NCI-H446 (cell line): ENCODE measurements around the gene MAFB.
A peak's percentile ranks its signal among the peaks of the same experiment; 100 is the strongest.

Experiments used
- DNase-seq, 2 experiments: peaks; one replicate each; lab custom pipeline; 2025; lab: John Stamatoyannopoulos, UW

MAFB gene

DNA sequence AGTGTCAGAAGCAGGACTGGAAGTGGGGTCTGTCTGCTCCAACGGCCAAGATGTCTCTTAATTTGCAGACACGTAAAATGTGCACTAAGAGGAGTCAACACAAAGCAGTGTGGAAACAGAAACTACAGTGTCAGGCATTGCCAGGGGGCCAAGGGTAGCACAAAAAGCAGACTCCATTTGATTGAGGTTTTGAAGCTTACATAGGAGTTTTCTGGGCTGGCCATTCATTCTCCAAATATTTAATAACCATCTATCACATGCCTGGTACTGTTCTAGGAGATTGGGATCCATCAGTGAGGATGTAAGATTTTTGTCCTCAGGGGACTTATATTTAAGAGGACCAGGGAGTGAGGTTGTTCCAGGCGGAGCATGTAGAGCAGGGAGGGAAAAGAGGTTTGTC lies 29.5 kb downstream of the MAFB start:
- DNase-seq: no peak

GRCh38 chr20:40658509-40658908 lies 30.5 kb downstream of the MAFB start:
- DNase-seq: no peak

- no peak for DNase-seq
Observed at GRCh38 chr20:40657526-40657925, 31.5 kb downstream of the MAFB start.

GRCh38 chr20:40655451-40655850 lies 33.6 kb downstream of the MAFB start:
- no peak for DNase-seq

- DNase-seq: peak in 1 of 2 experiments; percentile 33
Observed at GRCh38 chr20:40654876-40655275, 34.2 kb downstream of the MAFB start.

- no peak for DNase-seq
Observed at GRCh38 chr20:40652441-40652987, 36.5 kb downstream of the MAFB start.

DNA sequence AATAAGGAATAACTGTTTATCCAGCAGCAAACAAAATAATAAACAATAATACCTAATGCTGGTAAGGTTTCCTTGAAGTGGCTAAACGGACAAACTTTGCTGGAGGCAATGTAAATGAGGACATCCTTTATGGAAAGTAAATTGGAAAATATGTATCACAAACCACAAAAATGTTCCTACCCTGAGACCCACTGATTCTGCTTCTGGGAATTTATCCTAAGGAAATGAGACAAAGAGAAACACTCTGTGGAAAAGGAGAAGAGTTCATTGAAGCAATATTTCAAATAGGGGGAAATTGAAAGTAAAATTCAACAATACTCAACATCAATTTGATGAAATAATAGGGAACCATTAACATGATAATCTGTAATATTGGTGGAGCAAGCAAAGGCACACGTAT lies 37.9 kb downstream of the MAFB start:
- no peak for DNase-seq

GRCh38 chr20:40650707-40651106 lies 38.3 kb downstream of the MAFB start:
- DNase-seq: no peak

DNA sequence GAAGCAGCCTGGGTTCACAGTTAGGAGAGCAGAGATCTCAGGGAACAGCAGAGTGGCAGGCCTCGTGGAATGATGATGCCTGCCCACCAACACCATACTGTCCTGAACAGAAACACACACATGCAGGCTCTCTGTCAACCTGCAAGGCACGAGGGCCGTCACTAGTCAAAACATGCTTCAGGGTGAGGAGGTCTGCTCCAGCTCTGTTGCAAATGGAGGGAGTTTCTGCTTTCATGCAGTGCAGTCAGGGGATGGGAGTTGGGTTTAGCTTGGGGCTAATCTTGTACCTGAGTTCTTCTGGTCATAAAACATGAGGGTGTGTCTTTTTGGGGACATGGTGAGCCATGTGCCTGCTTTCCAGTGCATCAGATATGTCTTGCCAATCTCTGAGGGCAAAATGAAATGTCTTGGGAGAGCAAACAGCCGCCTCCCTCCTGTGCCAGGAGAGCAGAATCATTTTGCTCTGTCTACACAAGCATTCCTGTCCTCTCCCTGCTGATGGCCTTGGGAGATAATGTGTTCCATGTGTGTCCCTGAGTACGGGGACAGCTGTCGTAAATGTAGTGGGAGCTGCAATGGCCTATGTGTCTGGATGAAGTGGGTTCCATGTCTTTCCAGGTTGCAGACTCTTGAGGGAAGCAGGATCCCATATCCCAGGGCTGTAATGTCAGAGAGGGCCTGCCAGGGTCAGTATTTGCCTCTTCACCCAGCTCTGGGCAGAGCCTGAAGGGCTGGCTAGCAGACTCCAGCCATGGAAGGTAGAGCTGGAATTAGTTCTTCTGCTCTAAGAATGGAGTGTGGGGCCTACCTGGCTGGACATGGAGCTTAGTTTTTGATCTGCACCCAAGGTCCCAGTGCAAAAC lies 40.6 kb downstream of the MAFB start:
- DNase-seq: no peak

DNA sequence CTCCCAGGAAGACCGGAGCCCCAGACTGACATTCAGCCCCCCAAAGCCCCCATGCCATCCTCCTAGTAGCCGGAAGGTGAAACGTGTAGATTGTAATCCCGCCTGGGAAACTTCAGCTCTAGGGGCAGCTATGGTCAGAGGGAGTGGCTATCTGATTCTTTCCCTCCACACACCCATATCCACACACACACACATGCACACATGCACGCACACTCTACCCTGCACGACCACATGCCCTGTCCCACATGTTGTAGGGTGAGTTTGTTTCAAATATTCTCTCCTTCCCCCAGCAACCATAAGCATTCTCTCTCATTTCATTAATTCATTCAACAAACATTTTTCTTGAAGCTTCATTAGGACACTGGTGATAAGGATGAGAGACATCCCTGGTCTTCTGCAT lies 42.2 kb downstream of the MAFB start:
- DNase-seq: no peak

- peak; percentile 26 to 63 for DNase-seq
Observed at GRCh38 chr20:40646361-40646760, 42.7 kb downstream of the MAFB start.

DNA sequence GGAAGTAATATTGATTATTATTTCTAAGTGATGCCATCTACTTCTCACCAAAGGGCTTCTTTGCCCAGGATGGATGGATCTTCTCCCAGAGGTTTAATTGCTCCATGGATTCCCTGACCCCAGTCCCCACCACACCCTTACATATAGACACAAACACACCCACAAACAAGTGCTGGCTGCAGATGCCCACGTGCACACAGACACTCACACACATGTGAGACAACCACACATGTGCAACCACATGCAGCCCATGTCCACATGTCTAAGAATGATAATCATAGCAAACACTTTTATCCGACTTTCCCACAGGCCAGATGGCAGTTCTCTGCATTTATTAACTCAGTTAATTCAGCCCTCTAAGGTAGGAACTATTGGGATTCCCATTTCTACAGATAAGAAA lies 44.2 kb downstream of the MAFB start:
- no peak for DNase-seq

- DNase-seq: no peak
Observed at GRCh38 chr20:40643891-40644290, 45.1 kb downstream of the MAFB start.

GRCh38 chr20:40641809-40642208 lies 47.2 kb downstream of the MAFB start:
- DNase-seq: no peak

- no peak for DNase-seq
Observed at GRCh38 chr20:40641202-40641601, 47.8 kb downstream of the MAFB start.

DNA sequence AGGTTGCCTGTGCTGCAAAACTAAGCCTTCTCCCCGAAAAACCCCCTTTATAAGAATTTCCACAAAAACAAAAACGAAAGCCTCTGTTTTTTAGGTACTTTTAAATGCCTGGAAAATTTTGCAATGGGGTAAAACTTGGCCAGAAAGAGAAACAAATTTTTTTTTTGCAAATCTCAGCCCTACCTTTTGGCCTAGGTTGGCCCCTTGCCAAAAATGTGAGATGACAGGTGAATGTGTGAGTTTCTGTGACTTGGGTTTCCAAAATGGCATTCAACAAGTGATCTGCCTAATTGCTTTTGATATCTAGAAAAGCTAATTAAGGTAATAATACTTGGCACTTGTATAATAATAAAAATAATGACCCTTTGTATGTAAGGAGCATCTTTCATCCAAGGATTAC lies 48.4 kb downstream of the MAFB start:
- DNase-seq: no peak

DNA sequence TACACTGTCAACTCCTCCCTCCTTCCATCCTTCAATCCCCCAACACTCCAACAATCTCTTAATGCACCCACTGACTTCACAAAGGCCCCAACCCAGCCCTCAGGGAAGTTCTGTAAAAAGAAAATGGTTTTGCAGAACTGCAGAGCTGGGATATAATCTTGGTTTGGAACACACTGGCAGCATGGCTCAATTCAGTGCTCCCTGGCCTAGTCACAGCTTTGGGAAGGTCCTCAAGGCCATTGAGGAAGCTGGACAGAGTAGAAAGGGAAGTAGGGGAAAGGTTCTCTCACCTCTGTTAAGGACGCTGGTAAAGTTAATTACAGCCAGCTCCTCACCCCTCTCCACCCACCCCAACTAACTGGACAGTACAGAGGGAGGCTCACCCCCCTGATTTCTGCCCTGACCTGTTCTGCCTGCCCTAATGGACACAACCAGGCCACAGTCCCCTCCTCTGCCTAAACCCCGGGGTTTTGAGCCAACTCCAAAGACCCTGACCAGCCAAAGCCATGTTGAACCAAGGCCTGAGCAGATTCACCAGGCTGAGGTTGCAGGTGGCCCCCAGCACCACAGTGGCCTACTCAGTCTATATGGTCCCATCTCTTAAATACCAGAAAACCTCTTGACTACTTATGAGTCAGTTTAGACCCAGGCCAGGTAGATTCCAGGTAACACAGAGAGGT lies 49.2 kb downstream of the MAFB start:
- no peak for DNase-seq

DNA sequence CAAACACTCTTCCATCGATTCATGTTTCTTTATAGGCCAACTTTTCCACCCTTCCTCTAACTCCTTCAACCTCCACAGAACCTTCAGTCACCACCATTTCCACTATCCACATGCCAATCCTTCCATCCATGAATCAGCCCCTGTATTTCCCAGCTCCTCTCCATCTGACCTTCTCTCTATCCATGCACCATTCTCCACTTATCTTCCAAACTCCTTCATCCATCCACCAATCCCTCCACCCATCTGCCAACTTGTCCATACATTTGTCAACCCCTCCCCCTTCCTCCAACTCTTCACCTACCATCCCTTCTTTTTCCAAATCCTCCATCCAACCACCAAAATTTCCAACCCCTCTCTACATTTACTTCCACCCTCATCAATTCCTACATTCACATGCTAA lies 49.9 kb downstream of the MAFB start:
- DNase-seq: no peak

DNA sequence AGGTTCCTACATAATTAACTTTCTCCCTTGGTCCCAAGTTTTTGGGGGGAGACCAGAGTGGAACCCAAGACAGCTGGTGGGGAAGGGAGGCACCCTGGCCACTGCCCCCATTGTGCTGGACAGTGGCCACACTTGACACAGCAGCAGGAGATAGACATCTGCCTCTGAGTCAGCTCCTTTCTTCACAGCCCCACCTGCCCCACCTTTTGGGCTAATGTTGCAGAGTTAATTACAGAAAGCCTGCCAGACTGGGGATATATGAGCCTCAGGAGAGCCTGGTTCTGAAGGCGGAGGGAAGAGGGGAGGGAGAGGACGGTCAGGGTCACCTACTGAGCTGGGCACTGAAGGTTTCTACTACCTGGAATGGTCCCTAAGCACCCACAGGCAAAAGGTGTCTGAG lies 50.6 kb downstream of the MAFB start:
- no peak for DNase-seq

DNA sequence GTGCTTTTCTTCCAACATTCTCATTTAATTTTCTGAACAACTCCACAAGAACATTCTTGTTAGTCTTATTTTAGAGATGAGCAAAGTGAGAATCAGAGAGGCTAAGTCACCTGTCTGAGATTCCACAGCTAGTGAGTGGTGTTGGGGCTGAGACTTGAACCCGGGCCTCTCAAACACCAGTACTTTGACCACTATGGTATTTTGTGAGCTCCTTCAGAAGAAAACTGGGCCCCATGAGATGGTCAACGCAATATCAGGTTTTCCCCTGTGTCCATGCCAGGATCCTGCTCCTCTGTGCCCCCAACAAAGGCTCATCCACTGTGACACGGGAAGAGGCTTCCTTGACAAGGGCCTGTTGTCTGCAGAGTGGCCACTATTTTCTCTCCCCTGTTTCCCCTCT lies 51.9 kb downstream of the MAFB start:
- no peak for DNase-seq

- no peak for DNase-seq
Observed at GRCh38 chr20:40636486-40636885, 52.5 kb downstream of the MAFB start.

- no peak for DNase-seq
Observed at GRCh38 chr20:40635971-40636370, 53.1 kb downstream of the MAFB start.
